Activated effector memory CD4-positive, alpha-beta T cell treated with anti-CD3 and anti-CD28 coated beads, Interleukin-2, amount 50 U/mL, for 16 hours (primary cell): ENCODE data around the gene MMP25.
"Not testable (repeated sequence)": the region's sequence is repeated elsewhere in the genome, so short reads cannot be mapped to it uniquely, and the experiment has no call there.

ENCODE experiments used
- DNase-seq: peaks from one replicate; pipeline ENCODE4 v3.0.0-alpha.2; 2020

Gene MMP25

DNA sequence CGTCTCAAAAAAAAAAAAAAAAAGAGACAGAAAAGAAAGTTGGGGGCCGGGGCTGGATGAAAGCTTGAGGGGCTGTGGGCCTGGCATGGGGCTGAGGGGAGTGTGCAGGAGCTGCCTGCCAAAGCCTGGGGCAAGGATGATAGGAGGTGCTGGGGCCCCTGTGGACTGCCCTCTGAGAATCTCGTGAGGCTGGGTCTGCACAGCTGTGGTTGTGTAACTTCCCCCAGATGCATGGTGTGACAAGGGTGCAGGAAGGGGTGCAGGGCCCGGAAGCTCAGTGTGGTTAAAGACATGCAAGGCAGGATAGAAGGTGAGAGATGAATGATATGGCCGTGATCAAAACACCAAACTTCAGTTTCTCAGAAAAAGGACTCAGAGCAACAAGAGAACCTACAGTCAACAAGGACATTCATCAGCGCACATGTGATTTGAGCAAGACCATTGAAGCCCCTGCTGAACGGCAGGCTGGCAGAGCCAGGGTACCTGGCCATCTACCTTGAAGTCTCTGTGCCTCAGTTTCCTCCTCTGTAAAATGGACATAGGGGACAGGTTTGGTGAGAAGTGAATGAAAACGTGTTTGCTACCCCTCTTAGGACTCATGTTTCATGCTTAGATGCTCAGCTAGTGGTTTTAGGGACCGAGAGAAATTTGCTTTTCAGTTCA, 28.6 kb downstream of the MMP25 start:
- peak; percentile 92 for DNase-seq

DNA sequence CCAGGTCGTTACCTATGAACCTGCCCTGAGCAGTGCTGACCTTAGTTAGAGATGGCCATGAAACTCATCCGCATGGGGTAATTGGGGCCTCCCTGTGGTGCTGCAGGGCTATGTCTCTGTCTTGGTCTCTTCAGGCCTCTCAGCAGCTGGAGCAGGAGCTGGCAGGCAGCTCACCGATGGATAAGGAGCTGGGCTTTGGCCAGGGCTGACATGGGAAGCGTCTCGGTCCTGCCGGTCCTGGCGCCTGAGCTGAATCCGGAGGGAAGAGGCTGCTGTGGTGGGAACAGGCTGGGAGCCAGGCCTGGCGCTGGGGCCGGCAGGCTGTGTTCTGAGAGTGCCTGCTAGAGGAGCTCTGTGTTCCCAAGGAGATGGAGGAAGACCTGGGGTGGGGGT, 29.2 kb downstream of the MMP25 start:
- DNase-seq = no peak

DNA sequence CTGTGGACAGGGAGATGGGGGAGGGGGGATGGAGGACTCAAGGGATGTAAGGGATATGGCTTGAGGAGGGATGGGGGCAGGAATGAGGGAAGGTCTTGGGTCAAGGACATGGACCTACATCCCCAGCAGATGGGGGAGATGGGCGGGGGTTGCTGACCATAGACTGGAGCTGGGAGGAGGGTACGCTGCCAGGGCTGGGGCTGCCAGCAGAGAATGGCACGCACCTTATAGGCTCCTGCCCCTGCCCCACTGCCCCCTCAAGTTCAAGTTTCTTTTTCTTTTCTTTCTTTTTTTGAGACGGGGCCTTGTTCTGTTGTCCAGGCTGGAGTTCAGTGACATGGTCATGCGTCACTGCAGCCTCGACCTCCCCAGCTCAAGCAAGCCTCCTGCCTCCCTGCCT, 29.6 kb downstream of the MMP25 start:
- DNase-seq = not testable (repeated sequence)

DNA sequence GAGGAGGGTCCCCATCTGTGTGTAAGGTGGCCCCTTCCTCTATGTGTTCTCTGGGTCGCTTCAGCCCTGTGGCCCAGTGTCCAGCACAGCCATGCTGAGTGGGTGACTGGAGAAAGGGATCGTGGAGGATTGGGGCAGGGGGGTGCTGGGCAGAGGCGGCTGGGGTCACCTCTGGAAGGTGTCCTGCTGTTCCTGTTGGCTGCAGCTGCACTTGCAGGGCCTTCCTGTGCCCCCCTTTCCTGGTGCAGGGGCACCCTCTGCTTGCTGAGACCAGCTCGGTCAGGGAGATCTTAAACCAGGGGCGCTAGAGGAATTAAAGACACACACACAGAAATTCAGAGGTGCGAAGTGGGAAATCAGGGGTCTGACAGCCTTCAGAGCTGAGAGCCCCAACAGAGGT, 30.2 kb downstream of the MMP25 start:
- DNase-seq = no peak

DNA sequence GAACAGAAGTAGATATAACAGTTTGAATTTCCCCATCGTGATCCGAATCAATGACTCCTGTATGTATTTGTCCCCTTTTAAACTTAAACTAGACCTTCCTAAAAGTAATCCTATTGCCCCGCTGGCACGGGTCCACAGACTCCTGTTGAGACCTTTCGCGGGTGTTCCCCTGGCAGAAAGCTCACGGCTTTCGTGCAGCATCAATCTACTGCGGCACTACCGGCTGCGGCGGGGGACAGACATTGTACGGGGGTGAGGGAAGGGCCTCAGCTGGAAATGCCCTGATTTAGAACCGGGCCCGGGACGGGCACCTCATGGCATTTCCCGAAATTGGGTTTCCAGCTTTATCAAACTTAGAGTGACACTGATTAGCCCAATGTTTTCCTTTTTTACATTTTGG, 33.7 kb downstream of the MMP25 start:
- no peak for DNase-seq

DNA sequence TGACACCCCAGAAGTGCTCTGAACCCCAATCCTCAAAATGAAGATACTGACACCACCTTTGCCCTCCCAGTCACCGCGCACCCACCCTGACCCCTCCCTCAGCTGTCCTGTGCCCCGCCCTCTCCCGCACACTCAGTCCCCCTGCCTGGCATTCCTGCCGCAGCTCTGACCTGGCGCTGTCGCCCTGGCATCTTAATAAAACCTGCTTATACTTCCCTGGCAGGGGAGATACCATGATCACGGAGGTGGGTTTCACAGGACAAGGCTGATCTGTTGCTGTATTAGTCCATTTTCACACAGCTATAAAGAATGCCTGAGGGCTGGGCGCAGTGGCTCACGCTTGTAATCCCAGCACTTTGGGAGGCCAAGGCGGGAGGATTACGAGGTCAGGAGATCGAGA, 35.6 kb downstream of the MMP25 start:
- not testable (repeated sequence) for DNase-seq

DNA sequence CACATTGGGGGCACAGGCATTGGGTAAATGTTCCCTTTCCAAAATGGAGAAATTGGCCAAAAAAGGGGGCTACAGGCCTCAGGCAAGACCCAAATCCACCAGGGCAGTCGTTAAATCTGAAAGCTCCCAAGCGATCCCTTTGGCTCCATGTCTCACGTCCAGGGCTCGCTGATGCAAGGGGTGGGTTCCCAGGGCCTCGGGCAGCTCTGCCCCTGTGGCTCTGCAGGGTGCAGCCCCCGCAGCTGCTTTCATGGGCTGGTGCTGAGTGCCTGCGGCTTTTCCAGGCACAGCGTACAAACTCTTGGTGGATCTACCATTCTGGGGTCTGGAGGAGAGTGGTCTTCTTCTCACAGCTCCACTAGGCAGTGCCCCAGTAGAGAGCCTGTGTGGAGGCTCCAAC, 37.0 kb downstream of the MMP25 start:
- peak; percentile 43 for DNase-seq

DNA sequence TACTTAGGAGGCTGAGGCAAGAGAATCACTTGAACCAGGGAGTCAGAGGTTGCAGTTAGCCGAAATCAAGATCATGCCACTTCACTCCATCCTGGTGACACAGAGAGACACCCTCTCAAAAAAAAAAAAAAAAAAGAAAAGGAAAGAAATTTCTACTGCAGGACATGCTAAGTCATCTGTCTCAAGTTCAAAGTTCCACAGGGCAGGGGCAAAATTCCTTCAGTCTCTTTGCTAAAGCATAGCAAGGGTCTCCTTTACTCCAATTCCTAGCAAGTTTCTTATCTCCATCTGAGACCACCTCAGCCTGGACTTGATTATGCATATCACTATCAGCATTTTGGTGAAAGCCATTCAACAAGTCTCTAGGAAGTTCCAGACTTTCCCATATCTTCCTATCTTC, 38.1 kb downstream of the MMP25 start:
- DNase-seq = no peak

DNA sequence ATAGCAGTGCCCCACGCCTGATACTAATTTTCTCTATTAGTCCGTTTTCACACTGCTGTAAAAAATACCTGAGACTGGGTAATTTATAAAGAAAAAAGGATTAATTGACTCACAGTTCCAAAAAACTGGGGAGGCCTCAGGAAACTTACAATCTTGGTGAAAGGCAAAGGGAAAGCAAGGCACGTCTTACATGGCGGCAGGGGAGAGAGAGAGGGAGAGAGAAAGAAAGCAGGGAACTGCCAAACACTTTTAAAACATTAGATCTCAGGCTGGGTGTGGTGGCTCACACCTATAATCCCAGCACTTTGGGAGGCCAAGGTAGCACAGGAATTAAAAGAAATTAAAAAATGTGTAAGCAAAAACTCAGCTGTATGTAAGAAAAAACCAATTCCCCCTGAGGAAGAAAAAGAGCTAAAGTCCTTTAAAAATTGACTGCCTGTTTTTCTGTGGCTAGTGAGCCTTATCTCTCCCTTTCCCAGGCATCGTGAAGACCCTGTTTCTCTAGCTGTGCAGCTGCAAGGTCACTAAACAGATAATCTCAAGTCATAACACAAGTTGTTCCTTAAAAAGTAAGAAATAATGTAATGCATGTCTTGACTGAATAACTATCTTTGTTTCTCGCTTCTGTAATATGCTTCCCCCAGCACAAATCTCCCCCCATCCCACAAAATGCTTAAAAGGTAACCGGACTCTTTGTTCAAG, 38.8 kb downstream of the MMP25 start:
- DNase-seq = no peak

DNA sequence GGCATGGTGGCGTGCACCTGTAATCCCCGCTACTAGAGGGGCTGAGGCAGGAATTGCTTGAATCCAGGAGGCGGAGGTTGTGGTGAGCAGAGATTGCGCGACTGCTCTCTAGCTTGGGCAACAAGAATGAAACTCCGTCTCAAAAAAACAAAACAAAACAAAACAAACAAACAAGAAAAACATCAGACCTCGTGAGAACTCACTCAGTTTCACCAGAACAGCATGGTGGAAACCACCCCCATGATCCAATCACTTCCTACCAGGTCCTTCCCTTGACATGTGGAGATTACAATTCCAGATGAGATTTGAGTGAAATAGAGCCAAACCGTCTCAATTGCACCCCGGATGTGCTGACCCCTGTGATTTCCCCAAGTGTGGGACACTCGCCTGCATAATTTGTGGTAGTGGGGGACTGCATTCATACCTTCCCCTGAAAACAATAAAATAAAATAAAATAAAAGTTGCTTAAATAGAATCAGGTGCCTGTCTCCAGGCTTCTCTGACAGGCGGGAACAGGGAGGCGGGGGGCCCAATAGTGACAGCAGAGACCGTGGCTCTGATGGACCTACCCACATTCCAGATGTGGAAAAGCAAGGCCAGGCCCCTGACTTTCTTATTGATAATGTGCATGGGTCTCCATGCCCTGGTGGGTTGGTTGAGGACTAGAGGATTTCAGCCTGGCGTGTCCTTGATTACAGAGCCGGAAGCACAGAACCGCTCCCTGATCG, 39.7 kb downstream of the MMP25 start:
- no peak for DNase-seq

DNA sequence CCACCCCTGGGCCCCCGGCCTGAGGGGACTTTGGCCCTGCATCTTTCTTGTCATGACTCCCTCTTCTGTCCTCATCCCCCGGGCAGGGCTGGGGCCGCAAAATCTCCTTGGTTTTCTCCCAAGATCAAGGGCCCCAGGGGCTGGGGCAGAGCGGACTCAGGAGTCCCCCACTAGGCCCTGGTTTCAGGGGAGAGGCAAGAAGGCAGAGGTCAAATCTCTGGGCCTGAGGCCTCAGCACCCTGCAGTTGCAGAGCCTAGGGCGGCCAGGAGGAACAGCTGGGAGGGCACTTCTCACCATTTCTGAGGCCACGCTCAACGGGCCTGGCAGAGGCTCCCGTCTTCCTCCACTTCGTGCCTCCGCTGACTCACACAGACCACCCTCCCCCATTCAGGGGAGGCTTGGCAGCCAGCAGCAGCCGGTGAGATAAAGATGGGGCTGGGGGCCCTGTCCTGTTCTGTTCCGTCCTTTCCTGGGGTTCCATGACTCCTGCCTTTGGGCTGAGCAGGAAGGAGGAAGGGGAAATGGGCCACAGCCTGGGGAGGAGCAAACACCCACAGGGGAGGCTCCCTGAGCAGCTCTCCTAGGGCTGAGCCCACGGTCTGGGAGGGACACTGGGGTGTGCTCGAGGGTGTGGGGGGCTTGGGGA, 40.4 kb downstream of the MMP25 start:
- DNase-seq = no peak

DNA sequence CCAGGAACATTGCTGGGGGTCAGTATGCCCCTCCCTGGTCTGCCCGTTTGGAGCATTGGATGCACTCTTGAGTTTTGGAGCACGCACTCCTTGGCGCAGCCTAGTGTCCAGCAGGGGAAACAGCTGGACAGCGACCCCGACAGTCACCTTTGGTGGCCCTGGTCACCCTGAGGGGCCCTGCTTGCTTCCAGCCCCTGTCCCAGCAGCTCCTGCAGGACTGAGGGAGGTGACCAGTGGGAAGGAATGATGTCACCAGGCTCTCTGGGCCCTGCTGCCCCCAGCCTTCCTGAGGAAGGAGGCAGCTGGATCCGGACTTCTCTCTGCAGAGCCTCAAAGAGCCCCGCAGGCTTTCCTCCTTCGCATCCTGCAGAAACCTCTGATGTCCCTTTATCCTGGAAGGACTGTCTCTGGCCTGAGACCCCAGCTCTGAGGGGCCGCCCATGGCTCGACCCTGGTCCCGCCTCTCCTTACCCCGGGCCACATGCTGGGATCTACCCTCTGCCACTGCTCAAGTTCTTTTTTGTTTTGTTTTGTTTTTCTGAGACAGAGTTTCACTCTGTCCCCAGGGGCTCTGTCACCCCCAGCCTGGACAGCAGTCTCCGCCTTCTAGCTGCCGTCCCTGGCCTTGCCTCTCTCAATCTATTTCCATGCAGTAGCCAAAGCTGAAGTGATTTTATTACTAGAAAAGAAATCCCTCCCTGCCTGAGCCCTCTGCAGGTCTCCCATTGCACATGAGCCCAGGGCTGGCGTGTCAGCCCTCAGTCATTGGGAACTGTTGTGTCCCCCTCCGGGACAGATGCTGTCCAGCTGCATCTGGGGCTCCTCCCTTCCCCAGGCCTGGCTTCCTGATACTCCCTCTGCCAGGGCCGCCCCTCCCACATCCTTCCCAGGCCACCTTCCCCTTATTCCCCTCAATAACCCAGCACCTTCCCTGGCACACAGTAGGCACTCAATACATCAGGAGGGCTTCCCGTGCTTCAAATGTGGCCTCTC, 41.2 kb downstream of the MMP25 start:
- no peak for DNase-seq

DNA sequence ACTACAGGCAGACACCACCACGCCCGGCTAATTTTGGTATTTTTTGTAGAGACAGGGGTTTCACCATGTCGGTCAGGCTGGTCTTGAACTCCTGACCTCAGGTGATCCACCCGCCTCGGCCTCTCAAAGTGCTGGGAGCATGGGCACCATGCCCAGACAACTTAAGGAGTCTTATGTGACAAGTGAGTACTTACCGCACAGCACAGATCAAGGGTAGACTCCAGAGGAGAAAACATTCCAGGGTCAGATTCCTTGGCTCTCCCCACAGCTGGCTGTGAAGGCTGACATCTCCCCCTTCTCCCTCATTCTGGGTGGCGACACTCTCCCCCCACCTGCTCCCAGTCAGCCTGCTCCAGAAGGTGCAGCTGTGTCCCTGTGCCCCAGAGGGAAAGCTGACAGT, 42.1 kb downstream of the MMP25 start:
- DNase-seq = no peak

DNA sequence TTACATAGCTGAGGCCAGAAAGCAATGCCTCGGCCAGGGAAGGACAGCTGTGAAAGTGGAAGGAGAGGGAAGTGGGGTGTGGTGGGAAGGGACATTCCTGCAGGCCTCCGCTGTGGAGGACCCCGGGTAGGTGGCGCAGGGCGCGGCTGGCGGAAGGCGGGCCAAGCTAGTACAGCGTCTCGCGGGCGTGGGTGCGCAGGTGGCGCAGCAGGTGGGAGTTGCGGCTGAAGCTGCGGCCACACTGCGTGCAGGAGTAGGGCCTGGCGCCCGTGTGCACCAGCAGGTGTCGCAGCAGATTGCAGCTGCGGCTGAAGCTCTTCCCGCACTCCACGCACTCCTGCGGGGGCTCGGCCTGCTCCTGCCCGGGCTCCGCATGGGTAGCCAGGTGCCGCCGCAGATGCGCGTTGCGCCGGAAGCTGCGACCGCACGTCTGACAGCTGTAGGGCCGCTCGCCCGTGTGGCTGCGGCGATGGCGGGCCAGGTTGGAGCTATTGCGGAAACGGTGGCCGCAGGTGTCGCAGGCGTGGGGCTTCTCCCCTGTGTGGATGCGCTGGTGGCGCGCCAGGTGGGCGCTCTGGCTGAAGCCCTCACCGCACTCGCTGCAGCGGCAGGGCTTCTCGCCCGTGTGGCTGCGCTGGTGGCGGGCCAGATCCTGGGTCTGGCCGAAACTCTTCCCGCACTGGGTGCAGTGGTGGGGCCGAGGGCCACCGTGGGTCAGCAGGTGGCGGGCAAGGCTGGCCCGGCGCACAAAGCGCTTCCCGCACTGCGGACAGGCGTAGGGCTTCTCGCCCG, 42.8 kb downstream of the MMP25 start:
- DNase-seq = no peak

DNA sequence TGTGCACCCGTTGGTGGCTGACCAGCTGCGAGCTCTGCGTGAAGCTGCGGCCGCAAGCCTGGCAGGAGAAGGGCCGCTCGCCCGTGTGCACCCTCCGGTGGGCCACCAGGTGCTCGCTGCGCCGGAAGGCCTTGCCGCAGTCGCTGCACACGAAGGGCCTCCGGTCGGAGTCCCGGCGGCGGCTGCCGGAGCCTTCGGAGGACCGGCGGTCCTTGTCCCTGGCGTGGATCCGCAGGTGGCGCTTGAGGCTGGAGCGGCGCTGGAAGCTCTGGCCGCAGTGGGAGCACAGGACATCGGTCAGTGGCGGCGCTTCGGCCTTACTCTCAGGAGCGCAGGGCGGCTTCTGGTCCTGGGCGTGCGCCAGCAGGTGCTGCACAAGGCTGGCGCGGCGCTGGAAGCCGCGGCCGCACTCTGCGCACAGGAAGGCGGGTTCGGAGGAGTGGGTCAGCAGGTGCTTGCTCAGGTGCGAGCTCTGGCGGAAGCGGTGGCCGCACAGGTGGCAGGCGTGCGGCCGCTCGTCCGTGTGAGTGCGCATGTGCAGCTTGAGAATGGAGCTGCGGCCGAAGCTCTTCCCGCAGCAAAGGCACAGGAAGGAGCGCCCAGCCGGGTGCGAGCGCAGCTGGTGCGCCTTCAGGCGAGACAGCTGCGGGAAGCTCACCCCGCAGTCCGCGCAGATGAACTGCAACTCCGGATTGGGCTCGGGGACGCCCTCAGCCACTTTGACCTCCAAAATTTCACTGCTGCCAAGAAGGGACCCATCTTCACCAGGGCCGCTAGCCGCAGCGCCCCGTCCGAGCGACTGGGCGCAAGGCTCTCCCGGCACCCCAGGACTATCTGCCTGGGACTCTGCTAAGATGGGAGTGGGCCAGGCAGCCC, 43.6 kb downstream of the MMP25 start:
- no peak for DNase-seq

DNA sequence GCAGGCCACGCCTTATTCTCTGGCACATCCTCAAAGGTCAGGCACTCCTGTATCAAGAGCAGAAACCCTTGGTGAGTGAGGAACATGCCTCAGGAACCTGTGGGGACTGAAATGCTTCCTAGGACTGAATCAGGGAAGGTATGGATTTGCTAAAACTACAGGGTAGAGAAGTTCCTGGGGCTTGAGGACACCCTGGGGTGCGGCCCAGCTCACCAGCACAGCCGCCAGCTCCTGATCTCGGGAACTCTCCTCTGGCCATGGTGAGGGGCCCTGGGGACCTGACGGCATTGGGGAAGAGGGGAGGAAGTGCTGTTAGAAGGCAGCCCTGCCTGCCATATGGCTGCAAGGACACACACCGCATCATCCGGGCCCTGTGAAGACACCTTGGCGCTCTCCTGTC, 45.2 kb downstream of the MMP25 start:
- no peak for DNase-seq

DNA sequence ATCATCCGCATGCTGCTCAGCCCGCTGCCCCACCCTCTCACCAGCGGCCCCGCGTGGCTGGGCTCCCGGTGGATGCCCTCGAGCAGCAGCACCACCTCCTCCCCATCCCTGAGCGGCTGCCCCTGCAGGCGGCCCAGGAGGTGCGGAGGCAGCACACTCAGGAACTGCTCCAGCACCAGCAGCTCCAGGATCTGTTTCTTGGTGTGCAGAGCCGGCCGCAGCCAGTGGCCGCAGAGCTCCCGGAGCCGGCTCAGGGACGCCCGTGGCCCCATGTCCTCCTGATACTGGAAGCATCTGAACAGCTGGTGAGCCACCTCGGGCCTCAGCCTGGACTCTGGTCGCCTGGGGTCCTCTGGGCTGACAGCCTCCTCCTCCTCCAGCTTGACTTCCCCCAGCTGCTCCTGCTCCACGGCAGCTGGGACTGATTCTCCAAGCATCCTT, 46.2 kb downstream of the MMP25 start:
- DNase-seq = no peak

DNA sequence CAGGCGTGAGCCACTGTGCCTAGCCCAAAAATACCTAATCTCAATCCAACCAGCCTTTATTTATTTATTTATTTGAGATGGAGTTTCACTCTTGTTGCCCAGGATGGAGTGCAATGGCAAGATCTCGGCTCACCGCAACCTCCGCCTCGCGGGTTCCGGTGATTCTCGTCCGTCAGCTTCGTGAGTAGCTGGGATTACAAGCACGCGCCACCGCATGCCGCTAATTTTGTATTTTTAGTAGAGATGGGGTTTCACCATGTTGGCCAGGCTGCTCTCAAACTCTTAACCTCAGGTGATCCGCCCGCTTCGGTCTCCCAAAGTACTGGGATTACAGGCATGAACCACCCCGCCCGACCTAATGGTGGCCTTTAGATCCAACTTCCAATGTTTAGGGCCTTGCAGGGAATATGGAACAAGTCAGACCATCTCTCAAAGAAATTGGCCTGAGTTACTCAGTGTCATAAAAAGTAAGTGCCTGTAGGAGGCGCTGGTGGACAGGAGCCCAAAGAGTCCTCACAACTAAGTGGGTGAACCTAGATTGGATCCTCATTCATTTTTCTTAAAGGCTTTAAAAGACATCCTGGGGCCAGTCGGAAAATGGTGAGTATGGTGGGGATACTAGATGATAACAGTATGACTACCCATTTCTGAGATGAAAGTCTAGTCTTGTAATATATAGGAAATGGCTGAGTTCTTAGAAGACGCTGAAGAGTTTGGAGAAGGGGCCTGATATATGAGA, 48.1 kb downstream of the MMP25 start:
- DNase-seq = peak; percentile 79

DNA sequence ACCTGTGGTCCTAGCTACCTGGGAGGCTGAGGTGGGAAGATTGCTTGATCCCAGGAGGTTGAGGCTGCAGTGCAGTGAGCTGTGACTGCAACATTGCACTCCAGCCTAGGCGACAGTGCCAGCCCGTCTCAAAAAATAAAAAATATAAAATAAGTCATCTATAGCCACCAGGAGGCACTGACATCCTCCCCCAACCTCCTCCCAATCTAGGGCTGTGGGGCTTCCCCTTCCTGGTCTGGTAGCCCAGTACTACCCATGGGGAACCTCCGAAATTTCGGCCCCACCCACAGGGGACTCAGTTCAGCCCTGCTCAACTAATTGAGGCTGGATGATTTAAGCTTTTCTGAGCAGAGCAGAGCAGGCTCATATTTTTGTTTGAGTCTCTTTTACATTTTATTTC, 49.5 kb downstream of the MMP25 start:
- DNase-seq = peak; percentile 84

DNA sequence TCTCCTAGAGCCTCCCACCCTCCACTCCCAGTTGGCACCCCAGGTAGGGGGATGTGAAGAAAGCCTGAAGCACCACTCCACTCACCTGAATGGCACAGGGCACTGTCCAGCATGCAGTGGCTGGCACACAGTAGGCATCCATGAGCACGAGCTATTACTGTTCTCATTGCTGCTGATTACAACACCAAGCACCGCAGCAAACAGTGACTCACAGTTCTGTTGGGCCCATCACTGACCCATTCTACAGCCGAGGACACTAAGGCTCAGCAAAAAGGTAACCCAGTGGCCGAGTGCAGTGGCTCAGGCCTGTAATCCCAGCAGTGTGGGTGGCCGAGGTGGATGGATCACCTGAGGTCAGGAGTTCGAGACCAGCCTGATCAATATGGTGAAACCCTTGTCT, 50.0 kb downstream of the MMP25 start:
- no peak for DNase-seq
